Measurements from ENCODE around the gene BTBD18. TPM values are rescaled to one million over a fixed set of nuclear protein-coding genes. Genes with fewer than 3 reads are reported as not detected.
A peak's percentile ranks its signal among the peaks of the same experiment; 100 is the strongest.

BTBD18 gene
- total RNA-seq, 1 donor from 2014 or later, result not detected

DNA sequence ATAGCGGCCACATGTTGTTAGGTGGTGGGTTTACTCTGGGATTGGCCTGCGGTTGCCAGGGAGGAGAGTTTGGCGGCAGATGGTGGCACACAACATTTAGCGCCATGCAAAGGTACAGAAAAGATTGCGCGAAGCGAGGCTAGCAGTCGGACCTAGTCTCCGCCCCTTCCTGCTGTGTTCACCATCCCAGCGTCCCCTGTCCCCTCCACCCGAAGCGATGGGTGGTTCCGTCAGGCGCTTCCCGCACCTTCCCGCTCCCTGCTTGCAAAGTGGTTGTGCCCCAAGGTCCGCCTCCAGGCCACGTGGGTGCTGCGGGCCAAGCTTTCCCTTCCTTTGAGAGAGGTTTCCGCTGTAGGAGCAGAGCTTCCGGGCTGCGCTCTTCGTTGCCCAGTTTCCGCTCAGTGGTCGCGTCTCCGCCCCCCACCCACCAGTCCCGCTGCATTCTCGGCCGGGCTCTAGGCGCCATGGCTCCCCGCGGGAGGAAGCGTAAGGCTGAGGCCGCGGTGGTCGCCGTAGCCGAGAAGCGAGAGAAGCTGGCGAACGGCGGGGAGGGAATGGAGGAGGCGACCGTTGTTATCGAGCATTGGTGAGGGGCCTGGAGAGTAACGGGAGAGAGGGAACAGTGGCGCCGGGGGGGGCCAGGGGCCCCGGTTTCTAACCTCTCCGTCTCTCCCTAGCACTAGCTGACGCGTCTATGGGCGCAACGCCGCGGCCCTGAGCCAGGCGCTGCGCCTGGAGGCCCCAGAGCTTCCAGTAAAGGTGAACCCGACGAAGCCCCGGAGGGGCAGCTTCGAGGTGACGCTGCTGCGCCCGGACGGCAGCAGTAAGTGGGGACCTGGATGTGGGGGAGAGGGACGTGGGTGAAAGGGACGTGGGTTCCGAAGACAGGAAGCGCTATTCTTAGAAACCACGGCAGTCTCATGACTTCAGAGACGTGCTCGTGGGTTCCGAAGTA, 10.2 kb downstream of the BTBD18 start, which contains the start of gene SELENOH:
SELENOH (plus strand) TSS at position 360 of the 955 bp plus-strand sequence; CDS start at position 465, 105 bp downstream.
- peaks cover 20% of the 10 kb centered on the region for H3K4me1 ChIP-seq
- peak in 1 of 2 donors; percentile 98 for DNase-seq (ENCODE audit: extremely low spot score in 2 of 2)
- peak within 1 kb of the TSS; percentile 86 for H3K27ac ChIP-seq
- intact Hi-C loops (cut with DNase I), result loop anchor here (10.0 kb wide), 1 partner anchor 53 kb away; no protein-coding TSS in a partner anchor
- H3K4me3 ChIP-seq, result peak within 1 kb of the TSS; percentile 71 to 88
- H3K9me3 ChIP-seq, result no peaks in the 10 kb centered on the region
- H3K36me3 ChIP-seq, result peaks cover 0 to 41% of the 10 kb centered on the region in 2 donors
- TF ChIP-seq POLR2A (IDR thresholded peaks at IDR 0.05) (peak in 1 of 2 donors; percentile 50), POLR2AphosphoS5 (IDR thresholded peaks at IDR 0.05; ENCODE audit: insufficient read depth in 1 of 2, low read depth in 1 of 2) (peak; percentile 96)
- TF ChIP-seq, protein P1, sequence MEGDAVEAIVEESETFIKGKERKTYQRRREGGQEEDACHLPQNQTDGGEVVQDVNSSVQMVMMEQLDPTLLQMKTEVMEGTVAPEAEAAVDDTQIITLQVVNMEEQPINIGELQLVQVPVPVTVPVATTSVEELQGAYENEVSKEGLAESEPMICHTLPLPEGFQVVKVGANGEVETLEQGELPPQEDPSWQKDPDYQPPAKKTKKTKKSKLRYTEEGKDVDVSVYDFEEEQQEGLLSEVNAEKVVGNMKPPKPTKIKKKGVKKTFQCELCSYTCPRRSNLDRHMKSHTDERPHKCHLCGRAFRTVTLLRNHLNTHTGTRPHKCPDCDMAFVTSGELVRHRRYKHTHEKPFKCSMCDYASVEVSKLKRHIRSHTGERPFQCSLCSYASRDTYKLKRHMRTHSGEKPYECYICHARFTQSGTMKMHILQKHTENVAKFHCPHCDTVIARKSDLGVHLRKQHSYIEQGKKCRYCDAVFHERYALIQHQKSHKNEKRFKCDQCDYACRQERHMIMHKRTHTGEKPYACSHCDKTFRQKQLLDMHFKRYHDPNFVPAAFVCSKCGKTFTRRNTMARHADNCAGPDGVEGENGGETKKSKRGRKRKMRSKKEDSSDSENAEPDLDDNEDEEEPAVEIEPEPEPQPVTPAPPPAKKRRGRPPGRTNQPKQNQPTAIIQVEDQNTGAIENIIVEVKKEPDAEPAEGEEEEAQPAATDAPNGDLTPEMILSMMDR (IDR thresholded peaks at IDR 0.05), result no peak
- no peaks in the 10 kb centered on the region for H3K27me3 ChIP-seq

DNA sequence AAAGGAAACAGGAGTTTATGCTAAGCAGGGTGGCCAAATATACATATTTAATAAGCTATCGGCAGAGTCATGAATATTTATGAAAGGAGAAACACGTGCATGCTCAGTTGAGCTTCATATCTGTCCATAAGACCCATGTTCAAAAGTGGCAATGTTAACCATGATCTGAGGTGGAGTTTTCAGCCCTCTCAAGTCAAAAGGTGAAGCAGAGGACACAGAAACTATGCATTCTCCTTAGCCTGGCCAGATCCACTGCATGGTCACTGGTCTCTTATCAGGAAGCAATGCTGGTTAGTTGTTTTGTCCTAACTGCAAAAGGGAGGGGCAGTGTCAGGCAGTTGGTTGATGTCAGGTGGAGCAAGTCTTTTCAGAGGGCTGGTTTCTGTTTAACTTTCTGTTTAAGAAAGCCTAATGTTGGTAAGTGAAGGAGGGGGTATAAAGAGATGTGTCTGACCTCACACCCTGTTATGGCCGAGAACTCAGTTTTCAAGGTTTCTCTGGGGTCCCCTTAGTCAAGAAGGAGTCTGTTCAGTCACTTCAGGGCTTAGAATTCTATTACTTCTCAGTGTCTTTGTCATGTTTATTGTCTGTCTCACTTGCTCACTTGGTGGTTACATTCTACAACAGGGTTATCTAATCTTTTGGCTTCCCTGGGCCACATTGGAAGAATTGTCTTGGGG, 15.9 kb downstream of the BTBD18 start:
- Histone ChIP-seq H3K27me3 (no peaks in the 10 kb centered on the region), H3K27ac (no peak overlapping the region), H3K4me3 (no peak overlapping the region), H3K4me1 (peaks cover 9% of the 10 kb centered on the region), H3K36me3 (peaks cover 0 to 17% of the 10 kb centered on the region in 2 donors), H3K9me3 (no peaks in the 10 kb centered on the region)
- TF ChIP-seq, protein P1 (IDR thresholded peaks at IDR 0.05), result no peak
- TF ChIP-seq POLR2AphosphoS5 (IDR thresholded peaks at IDR 0.05; ENCODE audit: insufficient read depth in 1 of 2, low read depth in 1 of 2) (no peak), POLR2A (IDR thresholded peaks at IDR 0.05) (no peak)
- intact Hi-C loops (cut with DNase I), result no loop called here
- DNase-seq (ENCODE audit: extremely low spot score in 2 of 2), result no peak

DNA sequence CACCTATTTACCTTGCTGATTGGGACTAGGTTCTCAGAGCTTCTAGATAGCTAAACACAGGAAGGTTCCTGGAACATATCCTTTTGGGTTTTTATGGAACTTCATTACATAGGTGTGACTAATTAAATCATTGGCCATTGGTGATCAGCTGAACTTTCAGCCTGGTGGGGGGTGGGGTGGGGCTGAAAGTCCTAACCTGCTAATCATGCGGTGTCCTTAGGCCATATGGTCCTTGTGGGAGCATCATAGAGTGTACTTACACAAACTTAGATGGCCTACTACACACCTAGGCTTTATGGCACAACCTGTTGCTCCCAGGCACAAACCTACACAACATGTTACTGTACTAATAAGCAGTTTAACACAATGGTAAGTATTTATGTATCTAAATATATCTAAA, 19.0 kb downstream of the BTBD18 start:
- H3K4me3 ChIP-seq, result no peak overlapping the region
- intact Hi-C loops (cut with DNase I), result no loop called here
- peaks cover 0 to under 1% of the 10 kb centered on the region in 2 donors for H3K36me3 ChIP-seq
- TF ChIP-seq, protein P1 (IDR thresholded peaks at IDR 0.05), result no peak
- TF ChIP-seq POLR2AphosphoS5 (IDR thresholded peaks at IDR 0.05; ENCODE audit: insufficient read depth in 1 of 2, low read depth in 1 of 2), result no peak
- TF ChIP-seq POLR2A (IDR thresholded peaks at IDR 0.05), result no peak
- H3K9me3 ChIP-seq, result no peaks in the 10 kb centered on the region
- DNase-seq (ENCODE audit: extremely low spot score in 2 of 2), result no peak
- no peak overlapping the region for H3K27ac ChIP-seq
- H3K4me1 ChIP-seq, result peaks cover 4% of the 10 kb centered on the region
- H3K27me3 ChIP-seq, result no peaks in the 10 kb centered on the region

DNA sequence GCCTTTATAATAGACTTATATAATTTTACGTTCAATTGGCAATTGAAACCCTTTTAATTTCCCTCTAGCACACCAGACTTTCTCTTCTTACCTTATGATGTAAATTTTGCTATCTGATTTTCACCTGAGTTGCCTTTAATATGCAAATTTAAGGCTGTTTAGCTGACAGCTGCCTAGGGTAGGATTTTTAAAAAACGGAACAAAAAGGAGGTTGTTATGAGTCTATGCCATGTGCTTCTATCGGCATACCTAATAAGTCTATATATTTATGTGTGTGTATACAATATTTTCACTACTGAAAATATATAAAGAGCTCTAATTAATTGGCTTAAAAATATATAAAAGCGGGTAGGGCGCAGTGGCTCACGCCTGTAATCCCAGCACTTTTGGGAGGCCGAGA, 22.1 kb downstream of the BTBD18 start:
- DNase-seq (ENCODE audit: extremely low spot score in 2 of 2), result no peak
- Histone ChIP-seq H3K36me3 (no peaks in the 10 kb centered on the region), H3K4me1 (peaks cover 4% of the 10 kb centered on the region), H3K27ac (no peak overlapping the region), H3K27me3 (no peaks in the 10 kb centered on the region), H3K4me3 (no peak overlapping the region), H3K9me3 (no peaks in the 10 kb centered on the region)
- TF ChIP-seq POLR2AphosphoS5 (IDR thresholded peaks at IDR 0.05; ENCODE audit: insufficient read depth in 1 of 2, low read depth in 1 of 2) (no peak), POLR2A (IDR thresholded peaks at IDR 0.05) (no peak)
- TF ChIP-seq, protein P1 (IDR thresholded peaks at IDR 0.05), result no peak
- intact Hi-C loops (cut with DNase I), result no loop called here

Measured in vagina (tissue), 2 donors.